ENCODE results near the gene TMEM229A. TPM values are rescaled to one million over a fixed set of nuclear protein-coding genes. Genes with fewer than 3 reads are reported as not detected.

TMEM229A gene
- total RNA-seq, 1 experiment from 2014 or later: 0.74 TPM

DNA sequence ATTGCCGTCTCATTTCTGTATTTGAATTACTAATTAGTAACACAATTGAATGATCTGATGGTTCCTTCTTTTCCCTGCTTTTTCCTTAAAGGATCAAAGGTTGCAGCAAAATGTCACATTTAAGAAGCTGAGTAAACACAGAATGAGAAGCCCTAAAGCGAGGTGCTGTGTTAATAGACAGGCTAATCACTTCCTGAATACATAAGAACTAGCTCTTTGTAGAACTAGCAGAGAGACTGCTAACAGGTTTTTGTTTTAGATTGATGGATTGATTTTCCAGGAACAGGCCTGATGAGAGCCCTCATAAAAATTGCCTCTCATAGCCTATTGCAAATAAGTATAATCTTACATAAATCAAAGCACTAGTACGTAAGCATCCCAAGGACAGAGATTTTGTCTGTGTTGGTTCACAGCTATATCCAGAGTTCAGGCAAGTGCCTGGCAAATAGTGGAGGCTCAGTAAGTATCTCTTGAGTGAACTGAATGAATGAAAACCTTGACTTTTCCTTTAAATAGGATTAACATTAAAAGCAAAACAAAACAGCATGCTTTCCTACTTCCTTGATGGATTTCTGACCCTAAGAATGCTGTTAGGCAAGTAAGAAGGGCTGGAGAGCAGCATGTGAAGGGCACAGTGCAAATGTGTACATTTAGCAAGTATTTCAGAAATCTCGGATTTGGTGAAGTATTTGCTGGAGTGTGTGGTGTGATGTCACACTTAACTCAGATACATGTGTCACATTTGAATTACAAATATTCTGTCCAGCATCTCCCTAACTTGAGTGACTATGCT lies 3.3 kb downstream of the TMEM229A start (continued):
- TF ChIP-seq, protein P1, sequence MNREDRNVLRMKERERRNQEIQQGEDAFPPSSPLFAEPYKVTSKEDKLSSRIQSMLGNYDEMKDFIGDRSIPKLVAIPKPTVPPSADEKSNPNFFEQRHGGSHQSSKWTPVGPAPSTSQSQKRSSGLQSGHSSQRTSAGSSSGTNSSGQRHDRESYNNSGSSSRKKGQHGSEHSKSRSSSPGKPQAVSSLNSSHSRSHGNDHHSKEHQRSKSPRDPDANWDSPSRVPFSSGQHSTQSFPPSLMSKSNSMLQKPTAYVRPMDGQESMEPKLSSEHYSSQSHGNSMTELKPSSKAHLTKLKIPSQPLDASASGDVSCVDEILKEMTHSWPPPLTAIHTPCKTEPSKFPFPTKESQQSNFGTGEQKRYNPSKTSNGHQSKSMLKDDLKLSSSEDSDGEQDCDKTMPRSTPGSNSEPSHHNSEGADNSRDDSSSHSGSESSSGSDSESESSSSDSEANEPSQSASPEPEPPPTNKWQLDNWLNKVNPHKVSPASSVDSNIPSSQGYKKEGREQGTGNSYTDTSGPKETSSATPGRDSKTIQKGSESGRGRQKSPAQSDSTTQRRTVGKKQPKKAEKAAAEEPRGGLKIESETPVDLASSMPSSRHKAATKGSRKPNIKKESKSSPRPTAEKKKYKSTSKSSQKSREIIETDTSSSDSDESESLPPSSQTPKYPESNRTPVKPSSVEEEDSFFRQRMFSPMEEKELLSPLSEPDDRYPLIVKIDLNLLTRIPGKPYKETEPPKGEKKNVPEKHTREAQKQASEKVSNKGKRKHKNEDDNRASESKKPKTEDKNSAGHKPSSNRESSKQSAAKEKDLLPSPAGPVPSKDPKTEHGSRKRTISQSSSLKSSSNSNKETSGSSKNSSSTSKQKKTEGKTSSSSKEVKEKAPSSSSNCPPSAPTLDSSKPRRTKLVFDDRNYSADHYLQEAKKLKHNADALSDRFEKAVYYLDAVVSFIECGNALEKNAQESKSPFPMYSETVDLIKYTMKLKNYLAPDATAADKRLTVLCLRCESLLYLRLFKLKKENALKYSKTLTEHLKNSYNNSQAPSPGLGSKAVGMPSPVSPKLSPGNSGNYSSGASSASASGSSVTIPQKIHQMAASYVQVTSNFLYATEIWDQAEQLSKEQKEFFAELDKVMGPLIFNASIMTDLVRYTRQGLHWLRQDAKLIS (CRISPR knock-in tag; IDR thresholded peaks at IDR 0.05; ENCODE audit: borderline replicate concordance): no peak

DNA sequence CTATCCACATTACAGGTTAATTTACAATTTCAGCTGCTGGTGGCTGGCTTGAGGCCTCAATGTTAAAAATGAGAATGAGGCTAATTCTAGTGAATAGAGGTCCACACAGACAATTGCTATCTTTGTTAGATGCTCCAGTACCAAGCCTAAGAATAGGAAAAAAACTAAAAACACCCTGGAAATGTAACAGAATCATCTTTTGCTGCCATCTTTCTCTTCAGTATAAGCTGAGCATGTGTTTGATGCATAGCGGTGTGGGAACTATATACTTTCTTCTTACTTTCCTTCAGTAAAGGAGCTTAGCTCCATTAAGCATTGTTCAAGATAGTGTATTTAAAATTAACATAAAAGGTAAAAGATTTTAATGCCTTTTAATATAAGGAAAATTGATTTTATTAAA lies 5.6 kb downstream of the TMEM229A start:
- ChIA-PET CTCF (no interaction called here), POLR2A (no interaction called here)
- Mint-ChIP-seq H3K9me3 (peaks cover 10% of the 10 kb centered on the region; the same call in 1 of the 2 replicates), H3K36me3 (no peaks in the 10 kb centered on the region), H3K4me3 (no peak overlapping the region), H3K4me1 (peaks cover 29% of the 10 kb centered on the region), H3K27ac (no peak overlapping the region), H3K27me3 (ENCODE audit: low read depth) (peaks cover 27% of the 10 kb centered on the region)
- no peak for ATAC-seq
- no peak for DNase-seq (ENCODE audit: low spot score)
- TF ChIP-seq, protein P2, sequence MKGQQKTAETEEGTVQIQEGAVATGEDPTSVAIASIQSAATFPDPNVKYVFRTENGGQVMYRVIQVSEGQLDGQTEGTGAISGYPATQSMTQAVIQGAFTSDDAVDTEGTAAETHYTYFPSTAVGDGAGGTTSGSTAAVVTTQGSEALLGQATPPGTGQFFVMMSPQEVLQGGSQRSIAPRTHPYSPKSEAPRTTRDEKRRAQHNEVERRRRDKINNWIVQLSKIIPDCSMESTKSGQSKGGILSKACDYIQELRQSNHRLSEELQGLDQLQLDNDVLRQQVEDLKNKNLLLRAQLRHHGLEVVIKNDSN (CRISPR knock-in tag; IDR thresholded peaks at IDR 0.05): no peak
- TF ChIP-seq FOXP1 (CRISPR knock-in tag; IDR thresholded peaks at IDR 0.05; ENCODE audit: borderline replicate concordance) (no peak), FOXK1 (CRISPR knock-in tag; IDR thresholded peaks at IDR 0.05) (no peak), SMAD4 (CRISPR knock-in tag; IDR thresholded peaks at IDR 0.05) (no peak), PRRX2 (CRISPR knock-in tag; IDR thresholded peaks at IDR 0.05) (no peak), CREB1 (CRISPR knock-in tag; IDR thresholded peaks at IDR 0.05) (no peak), ZNF671 (CRISPR knock-in tag; IDR thresholded peaks at IDR 0.05) (no peak), TEAD4 (CRISPR knock-in tag; IDR thresholded peaks at IDR 0.05) (no peak), RELA (CRISPR knock-in tag; IDR thresholded peaks at IDR 0.05; ENCODE audit: borderline replicate concordance) (no peak), ZNF423 (CRISPR knock-in tag; IDR thresholded peaks at IDR 0.05) (no peak), SMAD3 (CRISPR knock-in tag; IDR thresholded peaks at IDR 0.05; ENCODE audit: borderline replicate concordance) (no peak), KAT7 (CRISPR knock-in tag; IDR thresholded peaks at IDR 0.05; ENCODE audit: borderline replicate concordance) (no peak), ETV6 (CRISPR knock-in tag; IDR thresholded peaks at IDR 0.05) (no peak), ESRRA (CRISPR knock-in tag; IDR thresholded peaks at IDR 0.05; ENCODE audit: borderline replicate concordance) (no peak), CBFB (CRISPR knock-in tag; IDR thresholded peaks at IDR 0.05; ENCODE audit: low read depth) (no peak)
- TF ChIP-seq, protein P1 (CRISPR knock-in tag; IDR thresholded peaks at IDR 0.05; ENCODE audit: borderline replicate concordance): no peak
- TF ChIP-seq, protein P3, sequence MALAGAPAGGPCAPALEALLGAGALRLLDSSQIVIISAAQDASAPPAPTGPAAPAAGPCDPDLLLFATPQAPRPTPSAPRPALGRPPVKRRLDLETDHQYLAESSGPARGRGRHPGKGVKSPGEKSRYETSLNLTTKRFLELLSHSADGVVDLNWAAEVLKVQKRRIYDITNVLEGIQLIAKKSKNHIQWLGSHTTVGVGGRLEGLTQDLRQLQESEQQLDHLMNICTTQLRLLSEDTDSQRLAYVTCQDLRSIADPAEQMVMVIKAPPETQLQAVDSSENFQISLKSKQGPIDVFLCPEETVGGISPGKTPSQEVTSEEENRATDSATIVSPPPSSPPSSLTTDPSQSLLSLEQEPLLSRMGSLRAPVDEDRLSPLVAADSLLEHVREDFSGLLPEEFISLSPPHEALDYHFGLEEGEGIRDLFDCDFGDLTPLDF (CRISPR knock-in tag; IDR thresholded peaks at IDR 0.05): no peak
- TF ChIP-seq, protein P4, sequence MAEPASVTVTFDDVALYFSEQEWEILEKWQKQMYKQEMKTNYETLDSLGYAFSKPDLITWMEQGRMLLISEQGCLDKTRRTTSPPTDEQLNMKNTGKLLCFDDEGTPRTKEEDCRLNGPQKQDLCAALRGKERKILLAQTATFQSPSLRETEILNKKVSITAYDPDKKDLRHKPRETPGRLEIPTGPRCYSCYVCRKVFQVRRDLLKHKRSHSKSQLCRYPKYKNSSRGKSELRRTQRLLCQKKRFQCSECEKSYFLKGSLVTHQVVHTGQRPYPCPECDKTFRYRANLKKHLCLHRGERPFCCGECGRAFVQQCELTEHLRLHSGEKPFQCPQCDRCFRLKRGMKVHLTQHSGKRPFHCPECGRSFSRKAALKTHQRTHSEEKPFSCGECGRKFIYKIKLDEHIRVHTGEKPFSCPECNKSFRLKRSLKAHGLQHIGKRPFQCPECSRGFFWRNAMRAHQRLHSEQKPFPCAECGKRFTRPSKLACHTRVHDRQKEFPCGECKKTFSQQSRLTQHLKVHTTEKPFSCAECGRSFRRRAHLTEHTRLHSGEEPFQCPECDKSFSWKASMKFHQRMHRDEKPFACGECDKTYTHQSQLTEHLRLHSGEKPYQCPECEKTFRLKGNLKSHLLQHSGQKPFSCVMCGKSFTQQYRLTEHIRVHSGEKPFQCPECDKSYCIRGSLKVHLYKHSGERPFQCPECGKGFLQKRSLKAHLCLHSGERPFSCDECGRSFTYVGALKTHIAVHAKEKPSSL (CRISPR knock-in tag; conservative IDR thresholded peaks at IDR 0.05): no peak
- TF ChIP-seq, protein P5, sequence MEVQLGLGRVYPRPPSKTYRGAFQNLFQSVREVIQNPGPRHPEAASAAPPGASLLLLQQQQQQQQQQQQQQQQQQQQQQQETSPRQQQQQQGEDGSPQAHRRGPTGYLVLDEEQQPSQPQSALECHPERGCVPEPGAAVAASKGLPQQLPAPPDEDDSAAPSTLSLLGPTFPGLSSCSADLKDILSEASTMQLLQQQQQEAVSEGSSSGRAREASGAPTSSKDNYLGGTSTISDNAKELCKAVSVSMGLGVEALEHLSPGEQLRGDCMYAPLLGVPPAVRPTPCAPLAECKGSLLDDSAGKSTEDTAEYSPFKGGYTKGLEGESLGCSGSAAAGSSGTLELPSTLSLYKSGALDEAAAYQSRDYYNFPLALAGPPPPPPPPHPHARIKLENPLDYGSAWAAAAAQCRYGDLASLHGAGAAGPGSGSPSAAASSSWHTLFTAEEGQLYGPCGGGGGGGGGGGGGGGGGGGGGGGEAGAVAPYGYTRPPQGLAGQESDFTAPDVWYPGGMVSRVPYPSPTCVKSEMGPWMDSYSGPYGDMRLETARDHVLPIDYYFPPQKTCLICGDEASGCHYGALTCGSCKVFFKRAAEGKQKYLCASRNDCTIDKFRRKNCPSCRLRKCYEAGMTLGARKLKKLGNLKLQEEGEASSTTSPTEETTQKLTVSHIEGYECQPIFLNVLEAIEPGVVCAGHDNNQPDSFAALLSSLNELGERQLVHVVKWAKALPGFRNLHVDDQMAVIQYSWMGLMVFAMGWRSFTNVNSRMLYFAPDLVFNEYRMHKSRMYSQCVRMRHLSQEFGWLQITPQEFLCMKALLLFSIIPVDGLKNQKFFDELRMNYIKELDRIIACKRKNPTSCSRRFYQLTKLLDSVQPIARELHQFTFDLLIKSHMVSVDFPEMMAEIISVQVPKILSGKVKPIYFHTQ (CRISPR knock-in tag; IDR thresholded peaks at IDR 0.05): no peak

All from WTC11 (cell line).